ENCODE data around the gene DOCK6.
"Not testable (repeated sequence)": the region's sequence is repeated elsewhere in the genome, so short reads cannot be mapped to it uniquely, and the experiment has no call there.

The DOCK6 gene

GRCh38 chr19:11168568-11168967 lies 93.8 kb downstream of the DOCK6 start:
- DNase-seq, result peak; percentile 85

DNA sequence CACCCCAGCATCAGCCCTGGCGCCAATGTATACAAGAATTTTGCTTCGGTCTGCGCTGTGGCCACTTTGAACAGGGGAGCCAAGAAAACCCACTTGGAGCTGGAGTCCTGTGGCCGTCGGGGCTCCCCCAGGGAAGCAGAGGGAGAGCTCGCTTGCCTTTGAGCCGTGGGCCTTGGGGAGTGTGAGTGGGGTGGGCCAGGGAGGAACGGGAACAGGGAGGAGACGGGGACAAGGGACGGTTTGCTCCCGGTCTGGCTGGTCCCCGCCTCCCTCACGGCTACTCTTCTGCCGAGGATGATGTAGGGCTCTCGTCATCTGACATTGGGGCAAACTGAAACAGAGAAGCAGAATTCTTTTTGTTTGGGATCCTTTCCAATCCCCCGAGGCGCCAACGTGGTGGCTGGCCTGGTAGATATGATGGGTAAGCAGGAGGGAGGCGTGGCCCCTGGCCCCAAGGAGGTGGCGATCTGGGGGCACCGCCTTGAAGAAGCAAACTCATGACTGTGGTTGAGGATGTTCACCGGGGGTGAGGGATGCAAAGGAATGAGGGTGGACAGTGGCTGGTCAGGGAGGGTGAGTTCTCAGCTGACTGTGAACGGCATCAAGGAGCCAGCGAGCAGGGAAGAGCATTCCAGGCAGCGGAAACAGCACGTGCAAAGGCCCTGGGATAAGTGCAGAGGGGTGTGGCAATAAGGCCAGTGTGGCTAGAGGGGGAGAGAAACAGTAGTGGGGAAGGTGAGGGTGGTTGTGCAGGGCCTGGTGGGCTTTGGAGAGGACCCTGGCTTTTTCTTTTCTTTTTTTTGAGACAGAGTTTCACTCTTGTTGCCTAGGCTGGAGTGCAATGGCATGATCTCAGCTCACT lies 95.8 kb downstream of the DOCK6 start:
- DNase-seq, result no peak

GRCh38 chr19:11165486-11166030 lies 96.8 kb downstream of the DOCK6 start:
- DNase-seq, result no peak

DNA sequence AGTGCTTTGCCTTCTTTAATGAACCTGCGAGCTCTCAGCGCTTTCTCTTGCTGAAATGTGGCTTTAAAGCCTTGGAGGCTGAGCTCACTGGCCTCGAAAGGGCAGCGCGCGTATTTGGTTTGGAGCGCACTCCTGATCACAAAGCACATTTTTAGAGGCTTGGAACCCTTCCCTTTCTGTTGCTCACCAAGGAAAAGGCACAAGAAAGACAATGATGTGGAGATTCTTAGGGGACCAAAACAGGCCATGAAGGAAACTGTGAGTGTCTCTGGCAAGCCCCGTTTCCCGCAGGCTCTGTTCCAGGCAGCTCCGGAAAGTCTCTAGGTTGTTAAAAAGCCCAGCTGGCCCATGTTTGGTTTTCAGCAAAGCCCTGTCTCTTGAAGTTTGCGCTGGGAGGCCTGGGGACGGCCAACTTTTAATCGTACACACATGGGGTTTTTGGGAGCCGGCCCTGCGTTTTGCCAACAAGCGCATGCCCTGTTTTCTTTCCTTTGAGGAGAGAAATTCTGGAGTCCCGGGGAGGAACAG lies 97.4 kb downstream of the DOCK6 start:
- DNase-seq, result no peak

DNA sequence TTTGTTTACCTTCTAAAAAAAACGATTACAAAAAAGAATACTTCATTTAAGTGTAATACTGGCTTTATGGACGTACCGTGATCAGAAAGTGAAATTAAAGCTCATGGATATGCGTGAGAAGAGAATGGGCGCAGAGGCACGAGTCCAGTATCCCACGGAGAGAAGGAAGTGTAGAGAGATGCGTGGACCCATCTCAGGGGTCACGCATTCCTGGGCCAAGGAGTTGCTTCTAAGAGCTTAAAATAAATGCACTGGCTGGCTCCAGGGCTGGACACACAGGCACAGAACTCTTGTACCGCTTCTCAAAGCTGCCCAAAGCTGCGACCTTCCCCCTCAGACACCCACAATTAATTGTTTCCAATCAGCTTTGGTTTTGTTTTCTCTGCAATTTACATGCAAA lies 98.0 kb downstream of the DOCK6 start:
- no peak for DNase-seq

GRCh38 chr19:11160440-11160768 lies 101.9 kb downstream of the DOCK6 start:
- not testable (repeated sequence) for DNase-seq

- peak; percentile 68 for DNase-seq
Measured at GRCh38 chr19:11159598-11160439, 102.5 kb downstream of the DOCK6 start.

GRCh38 chr19:11155373-11156120 lies 106.8 kb downstream of the DOCK6 start, which contains the start of gene SPC24:
Gene SPC24, minus strand, starts transcription at chr19:11155782. Its CDS starts 6 bp downstream, at chr19:11155776.
- peak; percentile 96 for DNase-seq

DNA sequence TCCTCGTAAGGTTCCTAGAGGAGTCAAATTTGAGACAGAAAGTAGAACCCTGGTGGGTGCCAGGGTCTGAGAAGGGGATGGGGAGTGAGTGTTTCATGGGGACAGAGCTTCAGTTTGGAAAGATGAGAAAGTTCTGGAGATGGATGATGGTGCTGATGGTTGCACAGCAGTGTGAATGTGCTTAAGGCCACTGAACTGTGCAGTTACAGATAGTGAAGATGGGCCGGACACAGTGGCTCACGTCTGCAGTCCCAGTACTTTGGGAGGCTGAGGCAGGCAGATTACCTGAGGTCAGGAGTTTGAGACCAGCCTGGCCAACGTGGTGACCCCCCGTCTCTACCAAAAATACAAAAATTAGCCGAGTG lies 107.7 kb downstream of the DOCK6 start:
- no peak for DNase-seq

- DNase-seq, result peak; percentile 79
Measured at GRCh38 chr19:11152318-11153062, 109.8 kb downstream of the DOCK6 start.

- no peak for DNase-seq
Measured at GRCh38 chr19:11151181-11151580, 111.1 kb downstream of the DOCK6 start.
